HepG2 (cell line): Measurements from ENCODE around the gene PSENEN. TPM values are rescaled to one million over a fixed set of nuclear protein-coding genes. Genes with fewer than 3 reads are reported as not detected.
A peak's percentile ranks its signal among the peaks of the same experiment; 100 is the strongest.

Source experiments
- FOXK2 ChIP-seq: fragments of 450-650 bp; IDR thresholded peaks from 2 replicates; pipeline ENCODE4 v1.6.1; 2016
- GZF1 ChIP-seq: sonication (generic); formaldehyde crosslinking; IDR thresholded peaks from 2 replicates; pipeline ENCODE4 v1.5.1; 2020; ENCODE audit warnings: mild to moderate bottlenecking, missing genetic modification reagents
- HNRNPH1 ChIP-seq: fragments of 200-400 bp; formaldehyde crosslinking; optimal IDR thresholded peaks from 2 replicates; pipeline ENCODE3; 2017; ENCODE audit warnings: mild to moderate bottlenecking, low read depth, low read length
- HOXD1 ChIP-seq: sonication (generic); formaldehyde crosslinking; IDR thresholded peaks from 2 replicates; pipeline ENCODE4 v1.5.0; 2020; ENCODE audit warnings: missing genetic modification reagents
- KAT2B ChIP-seq: fragments of 150-350 bp; IDR thresholded peaks from 2 replicates; pipeline ENCODE4 v1.6.1; 2014; ENCODE audit warnings: low read depth, low read length, borderline replicate concordance
- NFE2L2 ChIP-seq: fragments of 150-350 bp; IDR thresholded peaks from 2 replicates; pipeline ENCODE4 v1.6.1; 2014; ENCODE audit warnings: low read length
- PTBP1 ChIP-seq: fragments of 200-400 bp; formaldehyde crosslinking; IDR thresholded peaks from 2 replicates; pipeline ENCODE4 v1.6.1; 2018; ENCODE audit warnings: low read length, low read depth; ENCODE audit not compliant: poor library complexity, severe bottlenecking
- SOX5 ChIP-seq: IDR thresholded peaks from 2 replicates; pipeline ENCODE4 v1.6.1; 2016; ENCODE audit warnings: borderline replicate concordance
- SOX6 ChIP-seq, 2 experiments: fragments of 450-650 bp in 1 of 2; sonication (generic) in 1 of 2; formaldehyde crosslinking in 1 of 2; IDR thresholded peaks; 2 replicates each; pipeline versions ENCODE4 v1.4.0 to v1.6.1; 2017 to 2020; ENCODE audit warnings: antibody characterized with exemption in 1 of 2, mild to moderate bottlenecking in 1 of 2, missing genetic modification reagents in 1 of 2
- SYNCRIP ChIP-seq: fragments of 200-400 bp; formaldehyde crosslinking; IDR thresholded peaks from 2 replicates; pipeline ENCODE4 v1.6.1; 2018; ENCODE audit warnings: mild to moderate bottlenecking, low read depth, low read length; ENCODE audit not compliant: insufficient read depth
- YY1 ChIP-seq: IDR thresholded peaks from 2 replicates; pipeline ENCODE4 v1.6.1; 2011; ENCODE audit warnings: low read length, low read depth, moderate library complexity, mild to moderate bottlenecking; ENCODE audit not compliant: insufficient read depth, insufficient replicate concordance
- ZBTB1 ChIP-seq: sonication (generic); formaldehyde crosslinking; IDR thresholded peaks from 2 replicates; pipeline ENCODE4 v1.4.0; 2020; ENCODE audit warnings: missing genetic modification reagents, borderline replicate concordance
- ZFP1 ChIP-seq: IDR thresholded peaks from 2 replicates; pipeline ENCODE4 v1.6.1; 2016
- ZFY ChIP-seq: sonication (generic); formaldehyde crosslinking; IDR thresholded peaks from 2 replicates; pipeline ENCODE4 v1.4.0; 2020; ENCODE audit warnings: missing genetic modification reagents
- ZNF101 ChIP-seq: sonication (generic); formaldehyde crosslinking; IDR thresholded peaks from 2 replicates; pipeline ENCODE4 v1.4.0; 2020; ENCODE audit warnings: mild to moderate bottlenecking, low read depth, missing genetic modification reagents, borderline replicate concordance
- ZNF335 ChIP-seq: sonication (generic); formaldehyde crosslinking; IDR thresholded peaks from 2 replicates; pipeline ENCODE4 v1.4.0; 2020; ENCODE audit warnings: missing genetic modification reagents
- ZNF552 ChIP-seq: sonication (generic); formaldehyde crosslinking; IDR thresholded peaks from 2 replicates; pipeline ENCODE4 v1.9.0; 2022; ENCODE audit warnings: missing genetic modification reagents, mild to moderate bottlenecking, borderline replicate concordance
- ZNF567 ChIP-seq: sonication (generic); formaldehyde crosslinking; IDR thresholded peaks from 2 replicates; pipeline ENCODE4 v1.8.1; 2023; ENCODE audit warnings: mild to moderate bottlenecking, missing genetic modification reagents, borderline replicate concordance
- ZNF660 ChIP-seq: sonication (generic); formaldehyde crosslinking; IDR thresholded peaks from 2 replicates; pipeline ENCODE4 v1.5.1; 2020; ENCODE audit warnings: mild to moderate bottlenecking, low read depth, missing genetic modification reagents, borderline replicate concordance
- ZSCAN29 ChIP-seq: sonication (generic); formaldehyde crosslinking; conservative IDR thresholded peaks from 2 replicates; pipeline ENCODE4 v1.4.0; 2020; ENCODE audit warnings: mild to moderate bottlenecking, missing genetic modification reagents
- polyA plus RNA-seq, 8 experiments: library from polyadenylated mRNA; depleted of rRNA in 3 of 8; stranded (reverse) in 7 of 8; unstranded in 1 of 8; fragments of >200 nt; fragmentation: Illumina TruSeq in 4 of 8; extraction: Trizol in 4 of 8; gene quantifications; 2 replicates each; pipeline versions ENCODE4 v1.2.1 to v1.2.3, GENCODE V29; 2011 to 2016; ENCODE audit warnings: low read depth in 4 of 8, missing spikeins in 1 of 8, mixed read lengths in 1 of 8; ENCODE audit not compliant: insufficient read depth in 1 of 8
- total RNA-seq, 5 experiments: library from RNA; depleted of rRNA; stranded (reverse); fragments of >200 nt; fragmentation: Illumina TruSeq; extraction: Trizol; gene quantifications; 2 replicates each; pipeline ENCODE4 v1.2.3, GENCODE V29; 2016; ENCODE audit warnings: low read depth in 1 of 5
- TF ChIP-seq, protein P1 (sequence below): sonication (generic); formaldehyde crosslinking; IDR thresholded peaks from 2 replicates; pipeline ENCODE4 v1.9.0; 2021; ENCODE audit warnings: missing genetic modification reagents, borderline replicate concordance
- TF ChIP-seq, protein P2 (sequence below): sonication (generic); formaldehyde crosslinking; conservative IDR thresholded peaks from 2 replicates; pipeline ENCODE4 v1.4.0; 2020; ENCODE audit warnings: mild to moderate bottlenecking, missing genetic modification reagents, moderate library complexity
- TF ChIP-seq, protein P3 (sequence below): sonication (generic); formaldehyde crosslinking; IDR thresholded peaks from 2 replicates; pipeline ENCODE4 v1.5.1; 2020; ENCODE audit warnings: mild to moderate bottlenecking, missing genetic modification reagents, moderate library complexity

The PSENEN gene
- total and polyA plus RNA-seq, 2 of the 13 experiments (the other 11 are each of a cell fraction or from before 2014, with no cell fraction given) = 16.9 to 34.2 TPM

DNA sequence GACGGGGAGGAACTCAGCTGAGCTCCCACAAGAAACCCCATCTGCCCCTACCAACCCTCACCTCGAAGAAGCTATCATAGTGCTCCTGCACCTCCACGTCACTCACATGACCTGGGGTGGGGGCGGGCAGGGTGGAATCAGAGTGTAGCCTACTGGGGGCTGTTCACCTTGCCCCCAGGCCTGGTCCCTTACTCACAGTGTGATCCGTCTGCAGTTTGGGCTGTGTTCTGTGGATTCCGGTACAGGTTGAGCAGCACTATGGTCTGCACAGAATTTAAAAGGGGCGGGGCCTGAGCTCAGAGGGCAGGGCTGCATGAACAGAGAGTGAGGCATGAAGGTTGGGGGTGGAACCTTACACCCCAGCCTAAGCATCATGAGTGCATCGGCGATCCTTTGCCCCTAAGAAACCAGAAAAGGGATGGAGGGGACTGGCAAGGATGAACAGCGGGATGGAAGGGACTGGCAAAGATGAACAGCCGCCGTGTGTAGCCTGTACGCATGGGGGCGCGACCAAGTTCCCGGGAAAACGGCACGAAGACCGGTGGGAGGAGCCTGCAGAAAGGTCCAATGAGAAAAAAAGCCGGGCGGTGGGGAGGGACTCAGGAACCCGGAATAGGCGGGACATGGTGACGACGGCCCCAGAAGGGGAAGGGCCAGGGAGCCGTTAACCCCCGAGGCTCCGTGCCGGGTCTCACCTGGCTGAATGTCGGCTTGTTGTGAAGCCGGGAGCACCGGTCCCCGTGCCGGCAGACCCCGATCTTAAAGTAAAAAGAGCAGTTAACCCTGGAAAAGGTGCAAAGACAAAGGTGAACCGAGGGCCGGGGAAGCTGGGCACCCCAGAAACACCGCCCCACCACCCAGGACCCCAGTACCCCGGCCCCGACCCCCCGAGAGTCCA lies 772 bp upstream of the PSENEN start (continued):
- TF ChIP-seq, protein P1, sequence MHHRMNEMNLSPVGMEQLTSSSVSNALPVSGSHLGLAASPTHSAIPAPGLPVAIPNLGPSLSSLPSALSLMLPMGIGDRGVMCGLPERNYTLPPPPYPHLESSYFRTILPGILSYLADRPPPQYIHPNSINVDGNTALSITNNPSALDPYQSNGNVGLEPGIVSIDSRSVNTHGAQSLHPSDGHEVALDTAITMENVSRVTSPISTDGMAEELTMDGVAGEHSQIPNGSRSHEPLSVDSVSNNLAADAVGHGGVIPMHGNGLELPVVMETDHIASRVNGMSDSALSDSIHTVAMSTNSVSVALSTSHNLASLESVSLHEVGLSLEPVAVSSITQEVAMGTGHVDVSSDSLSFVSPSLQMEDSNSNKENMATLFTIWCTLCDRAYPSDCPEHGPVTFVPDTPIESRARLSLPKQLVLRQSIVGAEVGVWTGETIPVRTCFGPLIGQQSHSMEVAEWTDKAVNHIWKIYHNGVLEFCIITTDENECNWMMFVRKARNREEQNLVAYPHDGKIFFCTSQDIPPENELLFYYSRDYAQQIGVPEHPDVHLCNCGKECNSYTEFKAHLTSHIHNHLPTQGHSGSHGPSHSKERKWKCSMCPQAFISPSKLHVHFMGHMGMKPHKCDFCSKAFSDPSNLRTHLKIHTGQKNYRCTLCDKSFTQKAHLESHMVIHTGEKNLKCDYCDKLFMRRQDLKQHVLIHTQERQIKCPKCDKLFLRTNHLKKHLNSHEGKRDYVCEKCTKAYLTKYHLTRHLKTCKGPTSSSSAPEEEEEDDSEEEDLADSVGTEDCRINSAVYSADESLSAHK (CRISPR knock-in tag) = no peak
- TF ChIP-seq YY1 = no peak
- peak; percentile 55 for TF ChIP-seq PTBP1
- TF ChIP-seq NFE2L2 = no peak
- TF ChIP-seq ZNF660 (CRISPR knock-in tag) = no peak
- no peak for TF ChIP-seq ZNF567 (CRISPR knock-in tag)
- TF ChIP-seq SYNCRIP = no peak
- TF ChIP-seq HOXD1 = no peak
- no peak for TF ChIP-seq ZNF552 (CRISPR knock-in tag)
- TF ChIP-seq ZFY = peak; percentile 1; the same call in 1 of the 2 replicates
- no peak for TF ChIP-seq SOX6 (IDR thresholded peaks at IDR 0.05)
- TF ChIP-seq SOX6 (CRISPR knock-in tag; IDR thresholded peaks at IDR 0.05) = peak; percentile 43
- no peak for TF ChIP-seq ZNF335
- TF ChIP-seq KAT2B = no peak
- no peak for TF ChIP-seq ZSCAN29 (CRISPR knock-in tag)
- no peak for TF ChIP-seq HNRNPH1
- TF ChIP-seq SOX5 (CRISPR knock-in tag) = no peak
- TF ChIP-seq FOXK2 = no peak
- TF ChIP-seq, protein P2, sequence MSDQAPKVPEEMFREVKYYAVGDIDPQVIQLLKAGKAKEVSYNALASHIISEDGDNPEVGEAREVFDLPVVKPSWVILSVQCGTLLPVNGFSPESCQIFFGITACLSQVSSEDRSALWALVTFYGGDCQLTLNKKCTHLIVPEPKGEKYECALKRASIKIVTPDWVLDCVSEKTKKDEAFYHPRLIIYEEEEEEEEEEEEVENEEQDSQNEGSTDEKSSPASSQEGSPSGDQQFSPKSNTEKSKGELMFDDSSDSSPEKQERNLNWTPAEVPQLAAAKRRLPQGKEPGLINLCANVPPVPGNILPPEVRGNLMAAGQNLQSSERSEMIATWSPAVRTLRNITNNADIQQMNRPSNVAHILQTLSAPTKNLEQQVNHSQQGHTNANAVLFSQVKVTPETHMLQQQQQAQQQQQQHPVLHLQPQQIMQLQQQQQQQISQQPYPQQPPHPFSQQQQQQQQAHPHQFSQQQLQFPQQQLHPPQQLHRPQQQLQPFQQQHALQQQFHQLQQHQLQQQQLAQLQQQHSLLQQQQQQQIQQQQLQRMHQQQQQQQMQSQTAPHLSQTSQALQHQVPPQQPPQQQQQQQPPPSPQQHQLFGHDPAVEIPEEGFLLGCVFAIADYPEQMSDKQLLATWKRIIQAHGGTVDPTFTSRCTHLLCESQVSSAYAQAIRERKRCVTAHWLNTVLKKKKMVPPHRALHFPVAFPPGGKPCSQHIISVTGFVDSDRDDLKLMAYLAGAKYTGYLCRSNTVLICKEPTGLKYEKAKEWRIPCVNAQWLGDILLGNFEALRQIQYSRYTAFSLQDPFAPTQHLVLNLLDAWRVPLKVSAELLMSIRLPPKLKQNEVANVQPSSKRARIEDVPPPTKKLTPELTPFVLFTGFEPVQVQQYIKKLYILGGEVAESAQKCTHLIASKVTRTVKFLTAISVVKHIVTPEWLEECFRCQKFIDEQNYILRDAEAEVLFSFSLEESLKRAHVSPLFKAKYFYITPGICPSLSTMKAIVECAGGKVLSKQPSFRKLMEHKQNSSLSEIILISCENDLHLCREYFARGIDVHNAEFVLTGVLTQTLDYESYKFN (CRISPR knock-in tag) = no peak
- TF ChIP-seq GZF1 (CRISPR knock-in tag) = no peak
- TF ChIP-seq ZNF101 (CRISPR knock-in tag) = no peak
- TF ChIP-seq, protein P3, sequence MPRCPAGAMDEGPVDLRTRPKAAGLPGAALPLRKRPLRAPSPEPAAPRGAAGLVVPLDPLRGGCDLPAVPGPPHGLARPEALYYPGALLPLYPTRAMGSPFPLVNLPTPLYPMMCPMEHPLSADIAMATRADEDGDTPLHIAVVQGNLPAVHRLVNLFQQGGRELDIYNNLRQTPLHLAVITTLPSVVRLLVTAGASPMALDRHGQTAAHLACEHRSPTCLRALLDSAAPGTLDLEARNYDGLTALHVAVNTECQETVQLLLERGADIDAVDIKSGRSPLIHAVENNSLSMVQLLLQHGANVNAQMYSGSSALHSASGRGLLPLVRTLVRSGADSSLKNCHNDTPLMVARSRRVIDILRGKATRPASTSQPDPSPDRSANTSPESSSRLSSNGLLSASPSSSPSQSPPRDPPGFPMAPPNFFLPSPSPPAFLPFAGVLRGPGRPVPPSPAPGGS (CRISPR knock-in tag) = no peak
- no peak for TF ChIP-seq ZFP1 (CRISPR knock-in tag)
- TF ChIP-seq ZBTB1 (CRISPR knock-in tag) = no peak
